A549 (cell line): ENCODE data around the gene PRRG1. TPM values are rescaled to one million over a fixed set of nuclear protein-coding genes. Genes with fewer than 3 reads are reported as not detected.

Experiments used
- ATAC-seq, 2 experiments: fragments of 200-7000 bp in 1 of 2; fragments of >200 bp in 1 of 2; cut with Nextera tagmentation in 1 of 2; cut with Tn5 transposase in 1 of 2; 3 replicates each; pipeline versions ENCODE4 v1.8.0 to v1.9.1; 2018 to 2020; ENCODE audit warnings: mild to moderate bottlenecking in 1 of 2, moderate library complexity in 1 of 2
- CTCF ChIA-PET: fragments of 300-600 bp; sonication (Branson Sonifier 250); formaldehyde crosslinking; extraction: SDS; loops from one replicate; lab custom pipeline; 2021; ENCODE audit warnings: antibody characterized with exemption, inconsistent platforms; lab: Yijun Ruan, JAX
- POLR2A ChIA-PET: fragments of 350-600 bp; formaldehyde crosslinking; extraction: SDS; loops from one replicate; lab custom pipeline; 2021; ENCODE audit warnings: antibody characterized with exemption, inconsistent platforms; lab: Yijun Ruan, JAX
- DNase-seq, 2 experiments: peaks; one replicate each; pipeline versions ENCODE4 v3.0.0 to v3.0.0-alpha.2; 2011 to 2016; ENCODE audit warnings: low read depth in 1 of 2, low spot score in 1 of 2
- FAIRE-seq: peaks from 2 replicates; lab custom pipeline; 2011; peaks lifted over from hg19 to GRCh38; lab: Jason Lieb, UNC
- H3K27ac ChIP-seq, 2 experiments: fragments of >200 bp; sonication (Bioruptor Twin); formaldehyde crosslinking; 3 replicates each; pipeline ENCODE4 v1.5.1; 2016 to 2017
- H3K4me1 ChIP-seq: fragments of >200 bp; sonication (Bioruptor Twin); formaldehyde crosslinking; 3 replicates; pipeline ENCODE4 v1.6.1; 2016
- H3K4me2 ChIP-seq: fragments of >200 bp; sonication (Bioruptor Twin); formaldehyde crosslinking; 3 replicates; pipeline ENCODE4 v1.6.1; 2016
- H3K4me3 ChIP-seq: fragments of >200 bp; sonication (Bioruptor Twin); formaldehyde crosslinking; 3 replicates; pipeline ENCODE4 v1.5.1; 2016
- H3K9me3 ChIP-seq: fragments of >200 bp; sonication (Bioruptor Twin); formaldehyde crosslinking; 3 replicates; pipeline ENCODE4 v1.6.1; 2016
- CEBPB ChIP-seq, 2 experiments: fragments of >200 bp in 1 of 2; sonication (Bioruptor Twin) in 1 of 2; formaldehyde crosslinking in 1 of 2; IDR thresholded peaks; 2 replicates each; pipeline ENCODE4 v1.6.1; 2012 to 2016
- EHMT2 ChIP-seq: fragments of 200-600 bp; sonication (generic); IDR thresholded peaks from 2 replicates; pipeline ENCODE4 v1.6.1; 2016; ENCODE audit warnings: antibody characterized with exemption, low read depth, mild to moderate bottlenecking, moderate library complexity
- HEYL ChIP-seq: fragments of 250-450 bp; sonication (Bioruptor Pico); IDR thresholded peaks from 2 replicates; pipeline ENCODE4 v1.8.0; 2021; ENCODE audit warnings: mild to moderate bottlenecking, moderate library complexity
- HOXB13 ChIP-seq: fragments of 250-450 bp; sonication (Bioruptor Pico); IDR thresholded peaks from 2 replicates; pipeline ENCODE4 v1.5.0; 2020; ENCODE audit warnings: low read depth, mild to moderate bottlenecking, moderate library complexity
- JUNB ChIP-seq: fragments of >200 bp; sonication (Bioruptor Twin); formaldehyde crosslinking; IDR thresholded peaks from 2 replicates; pipeline ENCODE4 v1.6.1; 2016
- KDM1A ChIP-seq: fragments of 200-600 bp; sonication (generic); IDR thresholded peaks from 2 replicates; pipeline ENCODE4 v1.6.1; 2016; ENCODE audit warnings: low read depth, mild to moderate bottlenecking
- KDM5A ChIP-seq: fragments of 200-600 bp; sonication (generic); IDR thresholded peaks from 2 replicates; pipeline ENCODE4 v1.6.1; 2016; ENCODE audit warnings: antibody characterized with exemption, mild to moderate bottlenecking
- MAZ ChIP-seq: fragments of 150-350 bp; IDR thresholded peaks from 2 replicates; pipeline ENCODE4 v1.6.1; 2014; ENCODE audit warnings: antibody characterized with exemption, low read depth, low read length, borderline replicate concordance
- MYC ChIP-seq: IDR thresholded peaks from 2 replicates; pipeline ENCODE4 v1.6.1; 2012; ENCODE audit warnings: mild to moderate bottlenecking, inconsistent platforms, low read length, improper control_type of control experiment, borderline replicate concordance
- NFE2L2 ChIP-seq: fragments of 150-350 bp; conservative IDR thresholded peaks from 2 replicates; pipeline ENCODE4 v1.6.1; 2014; ENCODE audit warnings: low read length
- POLR2A ChIP-seq: IDR thresholded peaks from 2 replicates; pipeline ENCODE4 v1.6.1; 2012; ENCODE audit warnings: mild to moderate bottlenecking, low read length
- POLR2AphosphoS2 ChIP-seq: conservative IDR thresholded peaks from 2 replicates; pipeline ENCODE4 v1.6.1; 2012; ENCODE audit warnings: low read length, improper control_type of control experiment, inconsistent platforms
- RFX5 ChIP-seq: fragments of 450-650 bp; IDR thresholded peaks from 2 replicates; pipeline ENCODE4 v1.7.1; 2014; ENCODE audit warnings: antibody characterized with exemption, mild to moderate bottlenecking, moderate library complexity
- TP53 ChIP-seq: fragments of 250-450 bp; sonication (Bioruptor Pico); IDR thresholded peaks from 2 replicates; pipeline ENCODE4 v1.5.0; 2021; ENCODE audit warnings: mild to moderate bottlenecking, moderate library complexity
- ZC3H11A ChIP-seq: fragments of 450-650 bp; IDR thresholded peaks from 2 replicates; pipeline ENCODE4 v1.6.1; 2014; ENCODE audit warnings: antibody characterized with exemption, mild to moderate bottlenecking
- ZFP36 ChIP-seq: fragments of 450-650 bp; IDR thresholded peaks from 2 replicates; pipeline ENCODE4 v1.6.1; 2014; ENCODE audit warnings: borderline replicate concordance; ENCODE audit not compliant: partially characterized antibody
- ZNF302 ChIP-seq: fragments of 250-450 bp; sonication (Bioruptor Pico); IDR thresholded peaks from 2 replicates; pipeline ENCODE4 v1.9.0; 2021; ENCODE audit warnings: inconsistent platforms, mild to moderate bottlenecking, moderate library complexity
- WGBS: methylation state at CpG from one replicate; pipeline ENCODE4 v1.1.6; 2017; ENCODE audit errors: missing lambda C conversion rate; 5-methylcytosine and 5-hydroxymethylcytosine counted together
- polyA plus RNA-seq, 4 experiments: library from polyadenylated mRNA; depleted of rRNA in 3 of 4; stranded (reverse); fragments of >200 nt; fragmentation: RNase III in 1 of 4; extraction: RNeasy Plus Mini Kit Qiagen cat#74134 plus additional on column Dnase treatment in 1 of 4; gene quantifications; 2 replicates in 3 of 4; 3 replicates in 1 of 4; pipeline ENCODE4 v1.2.3, GENCODE V29; 2011 to 2017
- TF ChIP-seq, protein P1 (sequence below): IDR thresholded peaks from 2 replicates; pipeline ENCODE4 v1.6.1; 2012; ENCODE audit warnings: low read depth, borderline replicate concordance
- TF ChIP-seq, protein P2 (sequence below): fragments of >200 bp; sonication (Bioruptor Twin); formaldehyde crosslinking; IDR thresholded peaks from 3 replicates; pipeline ENCODE4 v1.6.1; 2016
- TF ChIP-seq, protein P3 (sequence below): fragments of 250-450 bp; sonication (Bioruptor Pico); IDR thresholded peaks from 2 replicates; pipeline ENCODE4 v1.5.0; 2021; ENCODE audit warnings: mild to moderate bottlenecking, moderate library complexity, borderline replicate concordance
- TF ChIP-seq, protein P4 (sequence below): fragments of >200 bp; sonication (Bioruptor Twin); formaldehyde crosslinking; IDR thresholded peaks from 2 replicates; pipeline ENCODE4 v1.6.1; 2016
- TF ChIP-seq, protein P5 (sequence below): fragments of 200-600 bp; sonication (generic); IDR thresholded peaks from 2 replicates; pipeline ENCODE4 v1.6.1; 2016; ENCODE audit warnings: antibody characterized with exemption, mild to moderate bottlenecking, moderate library complexity
- TF ChIP-seq, protein P6 (sequence below): IDR thresholded peaks from 2 replicates; pipeline ENCODE4 v1.6.1; 2012

PRRG1 gene
- polyA plus RNA-seq, 2 of the 4 experiments (the other 2 are of a cell fraction): 5.0 to 15.9 TPM

DNA sequence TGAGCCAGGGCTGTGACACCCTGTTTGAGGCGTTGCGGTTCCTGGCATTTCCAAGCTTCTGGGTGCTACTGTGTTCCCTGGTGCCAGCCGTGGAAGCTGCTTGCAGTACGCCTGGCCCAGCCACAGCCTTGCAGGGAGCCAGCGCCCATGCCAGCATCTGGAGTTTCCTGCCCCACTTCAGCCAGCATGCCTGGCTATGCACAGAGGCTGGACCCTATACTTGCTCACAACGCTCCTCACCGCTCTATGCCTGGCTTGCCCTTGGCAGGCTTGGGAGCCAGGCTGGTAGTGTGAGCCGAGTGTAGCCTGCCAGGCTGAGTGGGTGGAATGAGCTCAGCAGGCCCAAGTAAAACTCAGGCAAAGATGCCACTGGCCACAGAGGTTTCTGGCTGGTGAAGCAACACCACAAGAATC lies 22.4 kb downstream of the PRRG1 start:
- TF ChIP-seq ZFP36 (no peak), NFE2L2 (no peak), ZC3H11A (no peak), POLR2AphosphoS2 (no peak)
- TF ChIP-seq, protein P1, sequence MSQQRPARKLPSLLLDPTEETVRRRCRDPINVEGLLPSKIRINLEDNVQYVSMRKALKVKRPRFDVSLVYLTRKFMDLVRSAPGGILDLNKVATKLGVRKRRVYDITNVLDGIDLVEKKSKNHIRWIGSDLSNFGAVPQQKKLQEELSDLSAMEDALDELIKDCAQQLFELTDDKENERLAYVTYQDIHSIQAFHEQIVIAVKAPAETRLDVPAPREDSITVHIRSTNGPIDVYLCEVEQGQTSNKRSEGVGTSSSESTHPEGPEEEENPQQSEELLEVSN: no peak
- TF ChIP-seq, protein P2, sequence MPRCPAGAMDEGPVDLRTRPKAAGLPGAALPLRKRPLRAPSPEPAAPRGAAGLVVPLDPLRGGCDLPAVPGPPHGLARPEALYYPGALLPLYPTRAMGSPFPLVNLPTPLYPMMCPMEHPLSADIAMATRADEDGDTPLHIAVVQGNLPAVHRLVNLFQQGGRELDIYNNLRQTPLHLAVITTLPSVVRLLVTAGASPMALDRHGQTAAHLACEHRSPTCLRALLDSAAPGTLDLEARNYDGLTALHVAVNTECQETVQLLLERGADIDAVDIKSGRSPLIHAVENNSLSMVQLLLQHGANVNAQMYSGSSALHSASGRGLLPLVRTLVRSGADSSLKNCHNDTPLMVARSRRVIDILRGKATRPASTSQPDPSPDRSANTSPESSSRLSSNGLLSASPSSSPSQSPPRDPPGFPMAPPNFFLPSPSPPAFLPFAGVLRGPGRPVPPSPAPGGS: no peak
- FAIRE-seq (no peak), DNase-seq (no peak), ATAC-seq (no peak)
- ChIA-PET POLR2A (no interaction called here), CTCF (interaction anchor here (1.7 kb wide), 1 partner anchor 10 kb away, joined by 5 read pairs; no protein-coding TSS in a partner anchor)
- Histone ChIP-seq H3K27ac (no peak overlapping the region), H3K9me3 (no peaks in the 10 kb centered on the region), H3K4me2 (no peak overlapping the region), H3K4me1 (no peaks in the 10 kb centered on the region), H3K4me3 (no peak overlapping the region)
- 97% methylated on average over 6 of the region's 8 CpGs for WGBS

DNA sequence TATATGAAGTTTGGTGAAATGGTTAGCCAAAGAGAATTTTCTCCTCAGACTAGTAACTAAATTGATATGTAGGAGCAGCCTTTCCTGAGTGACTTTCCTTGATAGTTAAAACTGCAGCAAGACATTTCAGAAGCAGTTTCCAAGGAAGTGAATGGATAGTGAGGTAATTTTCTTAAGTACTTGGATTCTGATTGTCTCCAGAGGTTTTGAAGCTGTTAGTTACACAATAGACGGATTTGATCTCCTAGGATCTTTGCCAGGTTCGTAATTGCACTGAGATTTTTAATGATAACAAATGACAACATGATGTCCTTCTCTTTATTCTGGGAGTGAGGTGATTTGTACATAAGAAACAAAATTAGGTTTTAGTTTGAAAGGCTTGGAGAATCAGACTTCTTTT lies 29.2 kb downstream of the PRRG1 start:
- WGBS: 90% methylated on average over 2 of the region's 2 CpGs
- DNase-seq: no peak
- ATAC-seq: no peak
- FAIRE-seq: peak; percentile 90
- ChIA-PET CTCF (no interaction called here), POLR2A (no interaction called here)
- H3K27ac ChIP-seq: no peak overlapping the region
- no peaks in the 10 kb centered on the region for H3K9me3 ChIP-seq
- H3K4me2 ChIP-seq: no peak overlapping the region
- no peak for TF ChIP-seq HEYL
- H3K4me1 ChIP-seq: peaks cover 10% of the 10 kb centered on the region; the same call in 2 of the 3 replicates
- H3K4me3 ChIP-seq: no peak overlapping the region

DNA sequence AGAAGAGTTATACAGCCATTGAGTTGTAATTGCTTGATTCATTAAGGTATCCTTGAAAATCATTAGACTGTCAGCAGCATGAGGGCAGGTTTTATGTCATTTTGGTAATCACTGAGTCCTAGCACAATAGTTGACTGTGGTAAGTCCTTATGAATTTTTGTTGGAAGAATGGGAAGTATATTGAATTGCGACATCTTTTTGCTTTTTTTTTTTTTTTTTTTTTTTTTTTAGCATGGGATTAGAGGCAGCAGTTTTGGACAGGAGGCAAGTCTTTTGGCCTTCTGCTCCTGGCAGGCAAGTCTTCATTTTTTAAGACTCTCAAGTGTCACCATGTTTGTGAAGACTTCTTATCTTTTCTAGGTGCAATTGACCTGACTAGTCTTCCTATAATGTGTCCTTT lies 29.7 kb downstream of the PRRG1 start:
- no peak overlapping the region for H3K4me2 ChIP-seq
- peaks cover 10% of the 10 kb centered on the region; the same call in 2 of the 3 replicates for H3K4me1 ChIP-seq
- 91% methylated on average over 1 of the region's 1 CpG for WGBS
- H3K4me3 ChIP-seq: no peak overlapping the region
- no peak for DNase-seq
- TF ChIP-seq, protein P3, sequence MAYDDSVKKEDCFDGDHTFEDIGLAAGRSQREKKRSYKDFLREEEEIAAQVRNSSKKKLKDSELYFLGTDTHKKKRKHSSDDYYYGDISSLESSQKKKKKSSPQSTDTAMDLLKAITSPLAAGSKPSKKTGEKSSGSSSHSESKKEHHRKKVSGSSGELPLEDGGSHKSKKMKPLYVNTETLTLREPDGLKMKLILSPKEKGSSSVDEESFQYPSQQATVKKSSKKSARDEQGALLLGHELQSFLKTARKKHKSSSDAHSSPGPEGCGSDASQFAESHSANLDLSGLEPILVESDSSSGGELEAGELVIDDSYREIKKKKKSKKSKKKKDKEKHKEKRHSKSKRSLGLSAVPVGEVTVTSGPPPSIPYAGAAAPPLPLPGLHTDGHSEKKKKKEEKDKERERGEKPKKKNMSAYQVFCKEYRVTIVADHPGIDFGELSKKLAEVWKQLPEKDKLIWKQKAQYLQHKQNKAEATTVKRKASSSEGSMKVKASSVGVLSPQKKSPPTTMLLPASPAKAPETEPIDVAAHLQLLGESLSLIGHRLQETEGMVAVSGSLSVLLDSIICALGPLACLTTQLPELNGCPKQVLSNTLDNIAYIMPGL (CRISPR knock-in tag): no peak
- TF ChIP-seq TP53 (CRISPR knock-in tag) (no peak), HOXB13 (CRISPR knock-in tag) (no peak), CEBPB (IDR thresholded peaks at IDR 0.05) (no peak), MAZ (no peak), JUNB (no peak), ZNF302 (no peak), ZFP36 (no peak), KDM5A (no peak), RFX5 (no peak), POLR2A (no peak), KDM1A (no peak), MYC (no peak), EHMT2 (no peak)
- TF ChIP-seq, protein P4, sequence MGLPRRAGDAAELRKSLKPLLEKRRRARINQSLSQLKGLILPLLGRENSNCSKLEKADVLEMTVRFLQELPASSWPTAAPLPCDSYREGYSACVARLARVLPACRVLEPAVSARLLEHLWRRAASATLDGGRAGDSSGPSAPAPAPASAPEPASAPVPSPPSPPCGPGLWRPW: no peak
- TF ChIP-seq, protein P5, sequence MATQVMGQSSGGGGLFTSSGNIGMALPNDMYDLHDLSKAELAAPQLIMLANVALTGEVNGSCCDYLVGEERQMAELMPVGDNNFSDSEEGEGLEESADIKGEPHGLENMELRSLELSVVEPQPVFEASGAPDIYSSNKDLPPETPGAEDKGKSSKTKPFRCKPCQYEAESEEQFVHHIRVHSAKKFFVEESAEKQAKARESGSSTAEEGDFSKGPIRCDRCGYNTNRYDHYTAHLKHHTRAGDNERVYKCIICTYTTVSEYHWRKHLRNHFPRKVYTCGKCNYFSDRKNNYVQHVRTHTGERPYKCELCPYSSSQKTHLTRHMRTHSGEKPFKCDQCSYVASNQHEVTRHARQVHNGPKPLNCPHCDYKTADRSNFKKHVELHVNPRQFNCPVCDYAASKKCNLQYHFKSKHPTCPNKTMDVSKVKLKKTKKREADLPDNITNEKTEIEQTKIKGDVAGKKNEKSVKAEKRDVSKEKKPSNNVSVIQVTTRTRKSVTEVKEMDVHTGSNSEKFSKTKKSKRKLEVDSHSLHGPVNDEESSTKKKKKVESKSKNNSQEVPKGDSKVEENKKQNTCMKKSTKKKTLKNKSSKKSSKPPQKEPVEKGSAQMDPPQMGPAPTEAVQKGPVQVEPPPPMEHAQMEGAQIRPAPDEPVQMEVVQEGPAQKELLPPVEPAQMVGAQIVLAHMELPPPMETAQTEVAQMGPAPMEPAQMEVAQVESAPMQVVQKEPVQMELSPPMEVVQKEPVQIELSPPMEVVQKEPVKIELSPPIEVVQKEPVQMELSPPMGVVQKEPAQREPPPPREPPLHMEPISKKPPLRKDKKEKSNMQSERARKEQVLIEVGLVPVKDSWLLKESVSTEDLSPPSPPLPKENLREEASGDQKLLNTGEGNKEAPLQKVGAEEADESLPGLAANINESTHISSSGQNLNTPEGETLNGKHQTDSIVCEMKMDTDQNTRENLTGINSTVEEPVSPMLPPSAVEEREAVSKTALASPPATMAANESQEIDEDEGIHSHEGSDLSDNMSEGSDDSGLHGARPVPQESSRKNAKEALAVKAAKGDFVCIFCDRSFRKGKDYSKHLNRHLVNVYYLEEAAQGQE: no peak
- TF ChIP-seq, protein P6, sequence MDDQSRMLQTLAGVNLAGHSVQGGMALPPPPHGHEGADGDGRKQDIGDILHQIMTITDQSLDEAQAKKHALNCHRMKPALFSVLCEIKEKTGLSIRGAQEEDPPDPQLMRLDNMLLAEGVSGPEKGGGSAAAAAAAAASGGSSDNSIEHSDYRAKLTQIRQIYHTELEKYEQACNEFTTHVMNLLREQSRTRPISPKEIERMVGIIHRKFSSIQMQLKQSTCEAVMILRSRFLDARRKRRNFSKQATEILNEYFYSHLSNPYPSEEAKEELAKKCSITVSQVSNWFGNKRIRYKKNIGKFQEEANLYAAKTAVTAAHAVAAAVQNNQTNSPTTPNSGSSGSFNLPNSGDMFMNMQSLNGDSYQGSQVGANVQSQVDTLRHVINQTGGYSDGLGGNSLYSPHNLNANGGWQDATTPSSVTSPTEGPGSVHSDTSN: no peak
- TF ChIP-seq, all 56 proteins: peak for 0
- no peak for ATAC-seq
- CTCF ChIA-PET: no interaction called here
- no peak for FAIRE-seq
- H3K27ac ChIP-seq: no peak overlapping the region
- POLR2A ChIA-PET: no interaction called here
- H3K9me3 ChIP-seq: no peaks in the 10 kb centered on the region
